SW 1271 (cell line): Measurements from ENCODE around the gene HOATZ.
A peak's percentile ranks its signal among the peaks of the same experiment; 100 is the strongest.

Source experiments
- DNase-seq, 2 experiments: peaks; one replicate each; lab custom pipeline; 2025; lab: John Stamatoyannopoulos, UW

HOATZ gene

GRCh38 chr11:111577821-111578220 is 63.2 kb downstream of the HOATZ start:
- DNase-seq, result no peak

DNA sequence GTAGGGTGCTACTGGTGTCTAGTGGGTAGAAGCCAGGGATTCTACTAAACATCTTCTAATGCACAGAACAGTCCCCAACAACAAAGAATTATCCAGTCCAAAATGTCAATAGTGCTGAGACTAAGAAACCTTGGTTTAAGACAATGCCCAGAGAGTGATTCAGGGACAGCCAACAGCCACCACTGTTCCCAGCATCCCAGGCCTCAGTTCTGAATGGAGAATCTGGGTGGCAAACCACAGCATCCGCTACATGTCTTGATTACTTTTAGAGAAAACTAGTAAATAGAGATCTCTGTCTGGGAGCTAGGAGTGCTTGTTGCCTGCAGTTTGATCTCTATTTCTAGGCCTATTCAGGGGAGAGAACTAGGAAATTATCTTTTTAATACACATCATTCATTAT is 66.8 kb downstream of the HOATZ start:
- DNase-seq, result no peak

DNA sequence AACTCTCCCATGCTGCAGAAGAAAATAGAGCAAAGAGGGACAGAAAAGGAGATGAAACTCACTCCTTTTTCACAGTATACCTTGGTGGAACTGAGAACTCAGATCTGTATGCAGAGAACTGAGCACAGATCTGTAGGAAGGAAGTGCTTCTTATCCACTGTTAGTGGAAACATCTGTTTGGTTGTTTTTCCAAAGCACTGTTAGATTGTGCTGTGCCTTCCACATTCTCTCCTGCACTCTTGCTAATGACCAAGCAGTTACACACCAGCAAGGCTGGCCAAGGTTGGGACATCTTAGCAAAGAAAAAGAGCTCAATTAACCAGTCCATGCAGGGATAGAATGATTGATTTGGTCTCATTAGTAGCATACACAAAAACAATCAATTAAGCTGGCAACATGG is 67.6 kb downstream of the HOATZ start:
- no peak for DNase-seq

DNA sequence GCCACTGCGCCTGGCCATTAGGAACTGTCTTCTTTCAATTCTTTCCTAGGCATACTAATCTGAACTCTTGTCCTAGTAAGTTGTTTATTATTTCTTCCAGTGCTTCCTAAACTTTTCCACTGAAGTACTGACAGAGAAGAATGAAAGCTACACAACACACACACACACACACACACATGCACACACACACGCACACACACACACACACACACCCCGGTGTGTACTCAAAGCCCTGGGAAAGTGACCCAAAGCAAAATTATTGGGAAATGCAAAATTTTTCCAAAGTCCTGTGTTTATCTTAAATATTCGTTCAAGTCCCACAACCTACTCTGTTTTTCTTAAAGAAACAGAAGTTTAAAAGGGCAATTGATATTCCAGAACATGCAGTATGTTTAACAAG is 68.3 kb downstream of the HOATZ start:
- no peak for DNase-seq

DNA sequence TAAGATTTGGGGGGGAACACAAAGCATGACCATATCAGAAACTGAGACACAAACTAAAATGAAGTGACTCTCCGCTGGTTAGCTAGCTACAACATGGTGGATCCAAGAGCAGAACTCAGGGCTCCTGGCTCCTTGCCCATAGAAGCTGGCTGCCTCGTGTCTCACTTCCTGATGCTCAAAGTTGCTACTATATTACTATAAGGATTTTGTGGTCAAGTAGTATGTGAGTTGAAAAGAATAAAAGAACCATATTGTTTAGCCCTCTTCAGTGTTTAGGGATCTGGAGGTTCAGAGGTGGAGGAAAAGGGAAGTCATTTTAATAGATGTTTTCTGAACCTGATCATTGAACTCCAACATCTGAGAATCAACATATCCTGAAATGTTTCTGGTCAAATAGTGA is 70.8 kb downstream of the HOATZ start:
- peak in 1 of 2 experiments; percentile 30 for DNase-seq

DNA sequence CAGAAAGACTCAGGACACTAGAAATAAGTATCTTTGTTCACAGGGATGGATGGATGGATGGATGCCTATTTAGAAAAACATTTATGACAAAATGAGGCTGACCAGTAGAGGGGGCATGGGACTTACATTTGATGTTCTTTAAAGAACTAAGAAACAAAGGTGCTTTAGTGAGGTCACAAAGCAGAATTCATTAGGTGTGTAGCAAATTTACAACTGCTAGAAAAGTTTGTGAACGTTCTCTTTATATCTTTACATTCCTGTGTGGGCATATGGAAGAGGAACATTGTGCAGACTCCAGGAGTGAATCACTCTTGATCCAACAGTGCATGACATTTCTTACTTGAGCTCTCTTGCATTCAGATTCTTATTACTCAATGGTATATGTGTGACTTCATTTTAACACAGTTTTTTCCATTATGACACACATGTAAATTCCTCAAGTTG is 71.8 kb downstream of the HOATZ start:
- peak; percentile 31 to 80 for DNase-seq
